Nucleus accumbens (tissue), 56 donors: ENCODE results near the gene ITIH4.

Experiments used
- DNase-seq, 56 donors: peaks; one replicate each; lab custom pipeline; 2025; lab: John Stamatoyannopoulos, UW

ITIH4 gene

GRCh38 chr3:52830535-52831258 is at the start of gene ITIH4:
TSS of gene ITIH4 (minus strand) at chr3:52830672. CDS start at chr3:52830642, 30 bp downstream.
- DNase-seq: no peak

GRCh38 chr3:52880047-52880446 is 49.6 kb upstream of the ITIH4 start:
- DNase-seq: no peak

GRCh38 chr3:52879581-52879980 is 49.1 kb upstream of the ITIH4 start:
- no peak for DNase-seq

- DNase-seq: no peak
Measured at GRCh38 chr3:52879090-52879489, 48.6 kb upstream of the ITIH4 start.

- no peak for DNase-seq
Measured at GRCh38 chr3:52877085-52877484, 46.6 kb upstream of the ITIH4 start.

GRCh38 chr3:52874864-52875587 is 44.6 kb upstream of the ITIH4 start:
- DNase-seq: no peak

GRCh38 chr3:52874160-52874701 is 43.8 kb upstream of the ITIH4 start:
- no peak for DNase-seq

- DNase-seq: peak in 1 of 56 donors; percentile 9
Measured at GRCh38 chr3:52873433-52874159, 43.1 kb upstream of the ITIH4 start.

- no peak for DNase-seq
Measured at GRCh38 chr3:52872245-52872644, 41.8 kb upstream of the ITIH4 start.

- no peak for DNase-seq
Measured at GRCh38 chr3:52871761-52872160, 41.3 kb upstream of the ITIH4 start.

GRCh38 chr3:52870471-52870870 is 40.0 kb upstream of the ITIH4 start:
- no peak for DNase-seq

GRCh38 chr3:52866427-52866826 is 36.0 kb upstream of the ITIH4 start:
- no peak for DNase-seq

- no peak for DNase-seq
Measured at GRCh38 chr3:52865994-52866393, 35.5 kb upstream of the ITIH4 start.

- no peak for DNase-seq
Measured at GRCh38 chr3:52860424-52860768, 29.9 kb upstream of the ITIH4 start.

- DNase-seq: no peak
Measured at GRCh38 chr3:52859686-52860423, 29.4 kb upstream of the ITIH4 start.

GRCh38 chr3:52857864-52858263 is 27.4 kb upstream of the ITIH4 start:
- DNase-seq: no peak

GRCh38 chr3:52857133-52857532 is 26.7 kb upstream of the ITIH4 start:
- DNase-seq: peak in 1 of 56 donors; percentile 4

- DNase-seq: no peak
Measured at GRCh38 chr3:52856666-52857065, 26.2 kb upstream of the ITIH4 start.

GRCh38 chr3:52854013-52854412 is 23.5 kb upstream of the ITIH4 start:
- DNase-seq: no peak

- DNase-seq: no peak
Measured at GRCh38 chr3:52852419-52852818, 21.9 kb upstream of the ITIH4 start.
